ENCODE data around the gene DCTN1.

DNA sequence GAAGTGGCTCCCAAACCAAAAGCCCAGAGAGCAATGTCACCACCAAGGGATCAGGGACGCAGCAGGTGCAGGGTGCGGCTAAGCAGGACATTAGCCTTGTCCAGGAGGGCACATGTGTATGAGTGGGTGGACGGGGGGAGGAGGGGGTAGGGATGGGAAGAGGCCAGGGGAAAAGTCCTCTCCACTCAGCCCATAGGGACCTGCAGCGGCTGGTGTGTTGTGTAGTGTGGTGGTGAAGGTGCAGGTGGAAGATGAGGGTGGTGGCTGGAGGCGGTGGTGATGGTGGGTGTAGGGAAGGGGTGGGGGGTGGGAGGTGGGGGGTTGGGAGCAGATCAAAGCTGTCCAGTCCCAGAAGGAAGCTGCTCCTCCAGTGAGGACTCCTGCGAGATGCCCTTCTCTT, 37.7 kb upstream of the DCTN1 start:
- TF ChIP-seq, protein P1, sequence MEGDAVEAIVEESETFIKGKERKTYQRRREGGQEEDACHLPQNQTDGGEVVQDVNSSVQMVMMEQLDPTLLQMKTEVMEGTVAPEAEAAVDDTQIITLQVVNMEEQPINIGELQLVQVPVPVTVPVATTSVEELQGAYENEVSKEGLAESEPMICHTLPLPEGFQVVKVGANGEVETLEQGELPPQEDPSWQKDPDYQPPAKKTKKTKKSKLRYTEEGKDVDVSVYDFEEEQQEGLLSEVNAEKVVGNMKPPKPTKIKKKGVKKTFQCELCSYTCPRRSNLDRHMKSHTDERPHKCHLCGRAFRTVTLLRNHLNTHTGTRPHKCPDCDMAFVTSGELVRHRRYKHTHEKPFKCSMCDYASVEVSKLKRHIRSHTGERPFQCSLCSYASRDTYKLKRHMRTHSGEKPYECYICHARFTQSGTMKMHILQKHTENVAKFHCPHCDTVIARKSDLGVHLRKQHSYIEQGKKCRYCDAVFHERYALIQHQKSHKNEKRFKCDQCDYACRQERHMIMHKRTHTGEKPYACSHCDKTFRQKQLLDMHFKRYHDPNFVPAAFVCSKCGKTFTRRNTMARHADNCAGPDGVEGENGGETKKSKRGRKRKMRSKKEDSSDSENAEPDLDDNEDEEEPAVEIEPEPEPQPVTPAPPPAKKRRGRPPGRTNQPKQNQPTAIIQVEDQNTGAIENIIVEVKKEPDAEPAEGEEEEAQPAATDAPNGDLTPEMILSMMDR (IDR thresholded peaks at IDR 0.05; ENCODE audit: low read depth, low read length) = no peak
- TF ChIP-seq, protein P2, sequence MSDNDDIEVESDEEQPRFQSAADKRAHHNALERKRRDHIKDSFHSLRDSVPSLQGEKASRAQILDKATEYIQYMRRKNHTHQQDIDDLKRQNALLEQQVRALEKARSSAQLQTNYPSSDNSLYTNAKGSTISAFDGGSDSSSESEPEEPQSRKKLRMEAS (IDR thresholded peaks at IDR 0.05; ENCODE audit: low read depth, low read length) = no peak
- TF ChIP-seq POLR2A (IDR thresholded peaks at IDR 0.05; ENCODE audit: extremely low read depth, insufficient read length) = no peak
- no peak for TF ChIP-seq MYC (IDR thresholded peaks at IDR 0.05; ENCODE audit: low read depth, low read length)
